ENCODE data around the gene MPRIP. TPM values are rescaled to one million over a fixed set of nuclear protein-coding genes. Genes with fewer than 3 reads are reported as not detected.

MPRIP gene
- total RNA-seq, 2 experiments from 2014 or later: 206 to 209 TPM

- H3K4me3 Mint-ChIP-seq: no peak overlapping the region
- peaks cover 21% of the 10 kb centered on the region for H3K4me1 Mint-ChIP-seq
- no peaks in the 10 kb centered on the region for H3K27me3 Mint-ChIP-seq
- H3K27ac Mint-ChIP-seq: no peak overlapping the region
- H3K9me3 Mint-ChIP-seq (ENCODE audit: low read depth): no peaks in the 10 kb centered on the region
- CTCF ChIA-PET: no interaction called here
- no peaks in the 10 kb centered on the region for H3K36me3 Mint-ChIP-seq
- no peak for DNase-seq
- no peak for ATAC-seq
Observed at GRCh38 chr17:17018612-17019429, 23.4 kb upstream of the MPRIP start.

- Mint-ChIP-seq H3K9me3 (ENCODE audit: low read depth) (no peaks in the 10 kb centered on the region), H3K4me1 (peaks cover 21% of the 10 kb centered on the region), H3K27ac (no peak overlapping the region), H3K27me3 (no peaks in the 10 kb centered on the region), H3K36me3 (no peaks in the 10 kb centered on the region), H3K4me3 (no peak overlapping the region)
- ATAC-seq (no peak), DNase-seq (no peak)
- CTCF ChIA-PET: no interaction called here
Observed at GRCh38 chr17:17019430-17019762, 22.9 kb upstream of the MPRIP start.

GRCh38 chr17:17019891-17020456, 22.3 kb upstream of the MPRIP start:
- CTCF ChIA-PET: no interaction called here
- H3K27ac Mint-ChIP-seq: no peak overlapping the region

DNA sequence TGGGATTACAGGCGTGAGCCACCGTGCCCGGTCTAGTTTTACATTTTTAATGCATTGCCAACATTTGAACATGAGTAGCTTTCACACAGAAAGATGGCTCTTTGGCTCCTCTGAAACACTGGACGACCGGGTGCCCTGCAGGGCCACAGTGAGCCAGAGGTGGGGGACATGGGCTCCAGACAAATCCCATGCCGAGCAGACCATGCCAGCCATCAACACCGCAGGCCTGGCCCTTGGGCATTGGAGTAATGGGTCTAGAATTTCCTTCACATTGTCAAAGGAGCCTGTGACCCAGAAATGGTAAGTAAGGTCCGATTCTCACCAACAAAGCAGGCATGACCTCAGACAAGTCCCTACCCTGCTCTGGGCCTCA, 21.4 kb upstream of the MPRIP start:
- CTCF ChIA-PET: no interaction called here
- peaks cover 20% of the 10 kb centered on the region for H3K4me1 Mint-ChIP-seq
- no peak overlapping the region for H3K4me3 Mint-ChIP-seq
- DNase-seq (no peak), ATAC-seq (no peak)
- no peaks in the 10 kb centered on the region for H3K27me3 Mint-ChIP-seq
- H3K27ac Mint-ChIP-seq: no peak overlapping the region
- H3K9me3 Mint-ChIP-seq (ENCODE audit: low read depth): no peaks in the 10 kb centered on the region
- H3K36me3 Mint-ChIP-seq: no peaks in the 10 kb centered on the region

More at GRCh38 chr17:17019891-17020456, 22.3 kb upstream of the MPRIP start:
- no peaks in the 10 kb centered on the region for H3K27me3 Mint-ChIP-seq
- H3K36me3 Mint-ChIP-seq: no peaks in the 10 kb centered on the region
- no peak overlapping the region for H3K4me3 Mint-ChIP-seq
- peaks cover 21% of the 10 kb centered on the region for H3K4me1 Mint-ChIP-seq
- DNase-seq: no peak
- no peak for ATAC-seq
- H3K9me3 Mint-ChIP-seq (ENCODE audit: low read depth): no peaks in the 10 kb centered on the region

DNA sequence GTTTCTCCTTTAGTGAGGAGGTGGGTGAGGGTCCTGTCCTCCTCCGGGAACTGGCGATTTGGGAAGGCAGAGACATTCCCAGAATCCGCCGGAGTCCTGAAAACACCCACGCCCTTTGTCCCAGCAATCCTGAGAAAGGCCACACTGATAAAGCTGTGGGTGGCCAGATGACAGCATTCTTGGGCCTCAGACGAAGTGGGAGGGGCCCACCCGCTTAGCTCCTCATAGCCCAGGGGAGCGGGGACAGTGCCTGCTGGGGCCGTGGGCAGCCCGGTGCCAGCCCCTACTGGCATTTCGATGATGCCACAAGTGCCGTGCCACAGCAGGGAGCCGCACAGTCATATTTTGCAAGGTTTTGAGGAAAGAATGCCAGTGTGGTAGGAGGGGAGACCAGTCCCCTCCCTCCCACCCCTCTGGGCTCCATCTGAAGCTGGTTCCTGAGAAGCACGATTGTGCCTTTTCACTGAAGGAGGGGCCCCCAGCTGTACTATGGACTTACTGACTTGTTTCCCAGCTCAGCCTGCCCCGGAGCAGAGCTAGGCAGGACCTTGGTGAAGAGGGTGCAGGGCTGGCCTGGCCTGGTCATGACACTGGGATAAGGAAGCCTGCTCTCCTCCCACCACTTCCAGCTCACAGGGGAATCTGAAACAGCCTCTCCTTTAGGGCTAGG, 20.9 kb upstream of the MPRIP start:
- no peak overlapping the region for H3K27ac Mint-ChIP-seq
- ATAC-seq (no peak), DNase-seq (no peak)
- H3K27me3 Mint-ChIP-seq: no peaks in the 10 kb centered on the region
- CTCF ChIA-PET: interaction anchor here (1.0 kb wide), 1 partner anchor 20 kb away, joined by 4 read pairs; no protein-coding TSS in a partner anchor
- H3K9me3 Mint-ChIP-seq (ENCODE audit: low read depth): no peaks in the 10 kb centered on the region
- H3K4me3 Mint-ChIP-seq: no peak overlapping the region
- no peaks in the 10 kb centered on the region for H3K36me3 Mint-ChIP-seq
- H3K4me1 Mint-ChIP-seq: peaks cover 15% of the 10 kb centered on the region

- ATAC-seq: no peak
- Mint-ChIP-seq H3K4me1 (peaks cover 8% of the 10 kb centered on the region), H3K27ac (no peak overlapping the region), H3K27me3 (no peaks in the 10 kb centered on the region), H3K4me3 (no peak overlapping the region), H3K36me3 (no peaks in the 10 kb centered on the region), H3K9me3 (ENCODE audit: low read depth) (no peaks in the 10 kb centered on the region)
- DNase-seq: no peak
- CTCF ChIA-PET: interaction anchor here (1.0 kb wide), 1 partner anchor 19 kb away, joined by 4 read pairs; no protein-coding TSS in a partner anchor
Observed at GRCh38 chr17:17022011-17022410, 20.2 kb upstream of the MPRIP start.

DNA sequence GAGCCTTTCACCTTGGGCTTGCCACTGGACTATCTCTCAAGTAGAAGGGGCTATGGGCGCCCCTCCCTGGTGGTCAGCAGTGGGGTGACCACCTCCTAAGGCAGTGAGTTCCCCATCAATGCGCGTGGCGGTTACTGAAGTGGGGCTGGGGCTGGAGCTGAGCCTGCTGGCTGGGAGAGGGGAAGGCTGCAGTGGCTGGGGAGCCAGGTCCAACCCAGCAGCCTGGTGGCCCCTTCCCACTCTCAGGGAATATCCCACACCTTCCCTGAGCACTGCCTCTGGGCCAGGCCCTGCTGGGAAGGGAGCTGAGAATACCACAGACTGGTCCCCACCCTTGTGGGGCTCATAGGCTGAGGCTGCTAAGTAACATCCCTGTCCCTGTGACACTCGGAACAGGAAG, 19.8 kb upstream of the MPRIP start:
- H3K36me3 Mint-ChIP-seq: no peaks in the 10 kb centered on the region
- peaks cover 4% of the 10 kb centered on the region for H3K4me1 Mint-ChIP-seq
- ATAC-seq: no peak
- H3K27me3 Mint-ChIP-seq: no peaks in the 10 kb centered on the region
- CTCF ChIA-PET: interaction anchor here (1.0 kb wide), 1 partner anchor 19 kb away, joined by 4 read pairs; no protein-coding TSS in a partner anchor
- no peaks in the 10 kb centered on the region for H3K9me3 Mint-ChIP-seq (ENCODE audit: low read depth)
- no peak for DNase-seq
- no peak overlapping the region for H3K27ac Mint-ChIP-seq
- H3K4me3 Mint-ChIP-seq: no peak overlapping the region

GRCh38 chr17:17024778-17025300, 17.4 kb upstream of the MPRIP start:
- CTCF ChIA-PET: no interaction called here
- H3K9me3 Mint-ChIP-seq (ENCODE audit: low read depth): no peaks in the 10 kb centered on the region
- no peak for ATAC-seq

GRCh38 chr17:17025621-17026020, 16.6 kb upstream of the MPRIP start:
- Mint-ChIP-seq H3K4me3 (no peak overlapping the region), H3K9me3 (ENCODE audit: low read depth) (no peaks in the 10 kb centered on the region), H3K27me3 (no peaks in the 10 kb centered on the region), H3K27ac (no peak overlapping the region), H3K36me3 (no peaks in the 10 kb centered on the region), H3K4me1 (no peaks in the 10 kb centered on the region)
- CTCF ChIA-PET: interaction anchor here (1.7 kb wide), 1 partner anchor 33 kb away, joined by 5 read pairs; no protein-coding TSS in a partner anchor
- no peak for ATAC-seq
- DNase-seq: no peak

More at GRCh38 chr17:17024778-17025300, 17.4 kb upstream of the MPRIP start:
- H3K27ac Mint-ChIP-seq: no peak overlapping the region
- H3K4me1 Mint-ChIP-seq: no peaks in the 10 kb centered on the region
- no peak overlapping the region for H3K4me3 Mint-ChIP-seq
- H3K36me3 Mint-ChIP-seq: no peaks in the 10 kb centered on the region
- no peak for DNase-seq
- no peaks in the 10 kb centered on the region for H3K27me3 Mint-ChIP-seq

GRCh38 chr17:17026163-17026562, 16.1 kb upstream of the MPRIP start:
- Mint-ChIP-seq H3K9me3 (ENCODE audit: low read depth) (no peaks in the 10 kb centered on the region), H3K36me3 (no peaks in the 10 kb centered on the region), H3K4me1 (no peaks in the 10 kb centered on the region), H3K4me3 (no peak overlapping the region), H3K27me3 (no peaks in the 10 kb centered on the region), H3K27ac (no peak overlapping the region)
- no peak for ATAC-seq
- no peak for DNase-seq
- CTCF ChIA-PET: interaction anchor here (1.7 kb wide), 1 partner anchor 34 kb away, joined by 5 read pairs; no protein-coding TSS in a partner anchor

DNA sequence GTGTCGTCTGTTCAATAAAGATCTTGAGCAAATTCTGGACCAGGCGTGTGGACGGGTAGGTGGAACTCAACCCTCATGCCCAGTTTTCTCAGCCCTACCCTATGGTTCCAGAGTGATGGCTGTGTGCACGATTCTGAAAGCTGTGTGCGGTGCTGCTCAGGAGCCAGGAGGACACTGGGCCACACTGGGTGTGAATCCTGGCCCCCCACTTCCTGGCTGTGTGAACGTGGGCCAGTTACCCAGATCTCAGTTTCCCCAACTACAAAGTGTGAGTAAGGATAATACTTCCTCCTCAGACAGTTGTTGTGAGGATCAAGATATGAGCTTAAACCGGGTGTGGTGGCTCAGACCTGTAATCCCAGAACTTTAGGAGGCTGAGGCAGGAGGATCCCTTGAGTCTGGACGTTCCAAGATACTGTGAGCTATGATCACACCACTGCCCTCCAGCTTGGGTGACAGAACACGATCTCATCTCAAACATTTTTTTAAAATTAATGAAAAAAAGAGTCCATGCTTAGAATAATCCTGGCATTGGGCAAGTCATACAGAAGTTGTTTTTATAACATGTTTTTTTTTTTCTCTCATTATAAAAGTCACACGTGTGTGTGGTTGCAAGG, 14.7 kb upstream of the MPRIP start:
- Mint-ChIP-seq H3K27me3 (no peaks in the 10 kb centered on the region), H3K9me3 (ENCODE audit: low read depth) (no peaks in the 10 kb centered on the region), H3K27ac (no peak overlapping the region), H3K36me3 (no peaks in the 10 kb centered on the region), H3K4me1 (no peaks in the 10 kb centered on the region), H3K4me3 (no peak overlapping the region)
- ATAC-seq (no peak), DNase-seq (no peak)
- CTCF ChIA-PET: no interaction called here

DNA sequence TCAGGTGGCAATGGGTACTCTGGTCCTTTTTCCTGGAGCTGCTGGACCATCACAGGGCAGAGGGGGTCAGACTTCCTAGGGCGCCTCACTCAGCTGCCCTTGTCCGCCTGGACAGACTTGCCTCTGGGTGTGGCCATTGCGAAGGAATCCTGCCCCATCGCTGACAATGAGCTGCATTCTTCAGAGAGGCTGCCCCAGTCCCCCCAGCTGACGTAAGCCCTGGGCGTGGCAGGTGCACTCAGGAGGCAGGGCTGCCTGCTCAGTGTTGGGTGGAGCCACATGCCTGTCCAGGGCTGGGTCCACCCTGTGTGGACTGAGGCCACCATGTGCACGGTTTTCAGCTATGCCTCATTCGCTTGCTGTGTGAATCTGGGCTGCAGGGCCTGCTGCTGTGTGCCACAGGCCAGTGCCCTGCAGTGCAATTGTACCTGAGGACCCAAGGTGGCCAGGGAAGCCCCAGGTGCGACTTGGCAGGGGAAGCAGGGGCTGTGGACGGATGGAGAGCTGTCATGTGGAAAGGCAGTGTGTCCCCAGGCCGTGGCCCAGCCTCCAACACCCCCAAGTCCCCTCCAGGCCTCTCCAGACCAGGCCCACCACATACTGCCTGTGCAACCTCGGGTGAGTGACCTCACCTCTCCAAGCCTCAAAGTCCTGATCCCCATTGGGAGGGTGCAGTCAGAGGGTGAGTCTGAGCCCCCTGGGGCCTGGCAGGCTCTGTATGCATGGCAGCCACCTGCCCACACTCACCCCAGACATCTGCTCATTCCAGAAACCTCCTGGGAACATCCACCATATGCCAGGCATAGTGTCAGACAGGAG, 14.0 kb upstream of the MPRIP start:
- H3K9me3 Mint-ChIP-seq (ENCODE audit: low read depth): no peaks in the 10 kb centered on the region
- CTCF ChIA-PET: no interaction called here
- DNase-seq (no peak), ATAC-seq (no peak)
- no peaks in the 10 kb centered on the region for H3K36me3 Mint-ChIP-seq
- no peak overlapping the region for H3K27ac Mint-ChIP-seq
- H3K27me3 Mint-ChIP-seq: no peaks in the 10 kb centered on the region
- no peaks in the 10 kb centered on the region for H3K4me1 Mint-ChIP-seq
- H3K4me3 Mint-ChIP-seq: no peak overlapping the region

Data from activated CD8-positive, alpha-beta memory T cell treated with anti-CD3 and anti-CD28 coated beads, Interleukin-2, amount 10 ng/mL, durations not matched to agents 7 days and 5 days (primary cell).